ENCODE data around the gene KDM4B. TPM values are rescaled to one million over a fixed set of nuclear protein-coding genes. Genes with fewer than 3 reads are reported as not detected.

Gene KDM4B
- total and polyA plus RNA-seq, 2 of the 8 experiments (the other 6 are each of a cell fraction or from before 2014, with no cell fraction given) = 12.0 to 31.9 TPM

DNA sequence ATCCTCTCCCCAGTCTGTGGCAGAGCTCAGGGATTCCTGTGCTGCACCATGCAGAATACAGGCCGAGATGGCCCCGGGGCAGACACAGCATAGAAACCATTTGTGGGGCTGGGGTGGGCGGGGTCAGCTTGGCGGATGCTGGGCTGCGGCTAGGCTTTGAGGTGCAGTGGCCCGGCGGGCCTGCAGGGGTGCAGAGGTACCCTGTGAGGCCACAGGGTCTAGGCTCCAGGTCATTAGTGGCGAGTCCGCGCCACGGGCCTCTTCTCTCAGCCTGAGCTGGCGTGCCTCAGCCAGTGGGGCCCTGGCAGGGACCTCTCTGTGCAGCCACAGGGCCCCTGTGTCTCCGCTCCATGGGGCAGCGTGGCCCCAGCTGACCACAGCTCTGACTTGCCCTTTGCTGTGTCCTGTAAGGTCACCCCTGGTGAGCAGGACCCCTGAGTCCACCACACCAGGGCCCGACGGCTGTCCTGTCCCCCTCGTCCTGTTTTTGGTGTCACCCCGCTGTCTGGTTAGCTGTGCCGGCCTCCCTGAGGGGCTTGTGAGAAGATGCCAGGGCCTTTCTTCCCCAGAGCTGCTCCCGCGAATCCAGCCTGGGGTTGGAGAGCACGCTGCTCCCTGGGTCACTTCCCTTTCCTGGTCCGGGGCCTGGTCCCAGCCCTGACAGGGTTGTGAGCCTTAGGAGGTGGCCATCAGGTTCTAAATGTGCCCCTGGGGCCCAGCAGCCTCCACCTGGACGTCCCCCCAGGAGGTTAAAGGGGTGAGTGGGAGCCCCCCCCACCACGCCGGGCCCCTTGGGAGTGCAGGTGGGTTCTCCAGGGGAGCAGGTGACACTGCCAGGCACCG lies 12.1 kb downstream of the KDM4B start:
- Histone ChIP-seq H3K9me3 (ENCODE audit: insufficient read depth in 2 of 2, low read depth in 1 of 2, low read length in 1 of 2) (no peaks in the 10 kb centered on the region), H3K4me2 (ENCODE audit: insufficient read depth in 1 of 2, low read depth in 2 of 2, low read length in 2 of 2) (no peak overlapping the region), H2AFZ (ENCODE audit: low read length) (no peak overlapping the region), H2BK15ac (ENCODE audit: low read length) (no peak overlapping the region), H3K79me2 (ENCODE audit: control insufficient read depth in 1 of 2, insufficient read depth in 2 of 2, low read length in 2 of 2) (peaks cover 0 to 74% of the 10 kb centered on the region in 2 experiments; a peak in 2 of 4 replicates), H3K23me2 (ENCODE audit: low read depth, low read length) (no peaks in the 10 kb centered on the region), H3K18ac (ENCODE audit: extremely low read depth, low read length) (peak overlapping the region; percentile 60; the same call in 1 of the 2 replicates), H3K14ac (ENCODE audit: insufficient read length) (no peak overlapping the region), H3K4ac (replicated peaks; ENCODE audit: insufficient read length, low read depth, low read length) (no peak overlapping the region), H3K4me3 (ENCODE audit: extremely low read depth in 1 of 4, insufficient read depth in 2 of 4, low read depth in 3 of 4, low read length in 4 of 4) (no peak overlapping the region), H3K4me1 (replicated peaks in 1 of 4; ENCODE audit: control insufficient read depth in 3 of 4, insufficient read depth in 4 of 4, low read length in 3 of 4) (peaks cover 0 to 10% (median 4%) of the 10 kb centered on the region in 4 experiments; a peak in 4 of 7 replicates), H3K27ac (ENCODE audit: low read depth, low read length) (no peak overlapping the region), H3K79me1 (ENCODE audit: low read depth, low read length) (peaks cover 28% of the 10 kb centered on the region), H3K36me3 (ENCODE audit: control insufficient read depth in 2 of 4, insufficient read depth in 4 of 4, low read length in 3 of 4) (peaks cover 0 to 4% (median 0%) of the 10 kb centered on the region in 4 experiments; a peak in 2 of 8 replicates), H3K27me3 (replicated peaks in 1 of 4; ENCODE audit: control insufficient read depth in 3 of 4, extremely low read depth in 1 of 4, insufficient read depth in 3 of 4, low read length in 3 of 4) (no peaks in the 10 kb centered on the region), H2BK12ac (ENCODE audit: low read depth, low read length) (no peak overlapping the region), H2AK5ac (ENCODE audit: low read depth, low read length) (no peak overlapping the region), H3K23ac (ENCODE audit: insufficient read length) (no peak overlapping the region), H2BK5ac (ENCODE audit: low read depth, low read length) (no peak overlapping the region), H4K8ac (ENCODE audit: extremely low read depth, insufficient read depth, low read length) (no peak overlapping the region), H3K56ac (replicated peaks; ENCODE audit: insufficient read length, low read depth, low read length) (no peak overlapping the region), H4K91ac (replicated peaks; ENCODE audit: insufficient read length, low read length) (no peak overlapping the region), H2BK120ac (replicated peaks; ENCODE audit: low read depth, low read length) (no peak overlapping the region), H4K5ac (ENCODE audit: insufficient read length, low read depth, low read length) (no peak overlapping the region), H4K20me1 (replicated peaks in 1 of 2; ENCODE audit: control insufficient read depth in 1 of 2, insufficient read depth in 2 of 2, low read length in 2 of 2) (peaks cover 27 to 28% of the 10 kb centered on the region in 2 experiments), H2BK20ac (ENCODE audit: low read length) (no peak overlapping the region), H3K9ac (replicated peaks in 1 of 4; ENCODE audit: extremely low read depth in 1 of 4, low read depth in 3 of 4, low read length in 3 of 4) (no peak overlapping the region)
- WGBS, 2 experiments (ENCODE audit: extremely low coverage in 1 of 2, insufficient coverage in 1 of 2, insufficient read length in 1 of 2, insufficient replicate concordance in 2 of 2, low coverage in 1 of 2, low lambda C conversion rate in 2 of 2, missing lambda C conversion rate in 1 of 2) = 80% methylated on average over 17 of the region's 27 CpGs; no CpG with 5 or more reads in 1 of the 2 experiments
- DNase-seq (ENCODE audit: low read depth in 1 of 2, low spot score in 2 of 2) (no peak), FAIRE-seq (no peak)
- CTCF ChIA-PET (ENCODE audit: partially characterized antibody) = interaction anchor here (0.6 to 2.6 kb wide), 15 partner anchors 9 to 465 kb away, joined by 3 to 11 read pairs (median 3); no protein-coding TSS in a partner anchor
- POLR2A ChIA-PET (ENCODE audit: partially characterized antibody) = interaction anchor here (0.7 to 0.9 kb wide), 3 partner anchors 8 to 15 kb away, joined by 3 to 5 read pairs (median 3); no protein-coding TSS in a partner anchor
- 0 out of 2 replicates have a peak, but pooled peaks have one; percentile 23 for TF ChIP-seq SP1 (IDR thresholded peaks at IDR 0.05; ENCODE audit: low read depth, low read length)
- TF ChIP-seq SIX5 (IDR thresholded peaks at IDR 0.05; ENCODE audit: low read depth, low read length) = no peak
- TF ChIP-seq EGR1 (IDR thresholded peaks at IDR 0.05; ENCODE audit: borderline replicate concordance, low read depth, low read length) = peak; percentile 75
- TF ChIP-seq, protein P1, sequence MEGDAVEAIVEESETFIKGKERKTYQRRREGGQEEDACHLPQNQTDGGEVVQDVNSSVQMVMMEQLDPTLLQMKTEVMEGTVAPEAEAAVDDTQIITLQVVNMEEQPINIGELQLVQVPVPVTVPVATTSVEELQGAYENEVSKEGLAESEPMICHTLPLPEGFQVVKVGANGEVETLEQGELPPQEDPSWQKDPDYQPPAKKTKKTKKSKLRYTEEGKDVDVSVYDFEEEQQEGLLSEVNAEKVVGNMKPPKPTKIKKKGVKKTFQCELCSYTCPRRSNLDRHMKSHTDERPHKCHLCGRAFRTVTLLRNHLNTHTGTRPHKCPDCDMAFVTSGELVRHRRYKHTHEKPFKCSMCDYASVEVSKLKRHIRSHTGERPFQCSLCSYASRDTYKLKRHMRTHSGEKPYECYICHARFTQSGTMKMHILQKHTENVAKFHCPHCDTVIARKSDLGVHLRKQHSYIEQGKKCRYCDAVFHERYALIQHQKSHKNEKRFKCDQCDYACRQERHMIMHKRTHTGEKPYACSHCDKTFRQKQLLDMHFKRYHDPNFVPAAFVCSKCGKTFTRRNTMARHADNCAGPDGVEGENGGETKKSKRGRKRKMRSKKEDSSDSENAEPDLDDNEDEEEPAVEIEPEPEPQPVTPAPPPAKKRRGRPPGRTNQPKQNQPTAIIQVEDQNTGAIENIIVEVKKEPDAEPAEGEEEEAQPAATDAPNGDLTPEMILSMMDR (IDR thresholded peaks at IDR 0.05; ENCODE audit: control extremely low read depth in 1 of 3, insufficient read depth in 1 of 3, low read depth in 1 of 3, low read length in 3 of 3) = peak; percentile 18 to 39 (median 26); a peak in 3 of 4 replicates
- TF ChIP-seq CHD2 (IDR thresholded peaks at IDR 0.05; ENCODE audit: low read length) = no peak
- TF ChIP-seq HDAC2 (IDR thresholded peaks at IDR 0.05; ENCODE audit: borderline replicate concordance in 1 of 2, low read depth in 2 of 2, low read length in 2 of 2) = no peak
